Neural crest cell (in vitro differentiated cells): Measurements from ENCODE around the gene EIF3M. TPM values are rescaled to one million over a fixed set of nuclear protein-coding genes. Genes with fewer than 3 reads are reported as not detected.
A peak's percentile ranks its signal among the peaks of the same experiment; 100 is the strongest.

ENCODE experiments used
- DNase-seq: peaks from one replicate; pipeline ENCODE4 v3.0.0; 2021; ENCODE audit warnings: low read depth, mixed read lengths, low spot score
- H3K27ac Mint-ChIP-seq: one replicate; pipeline ENCODE4 v1.8.0; 2021; ENCODE audit warnings: mild to moderate bottlenecking, mixed read lengths; ENCODE audit not compliant: unreplicated experiment
- H3K27me3 Mint-ChIP-seq: 2 replicates; pipeline ENCODE4 v1.8.0; 2021; ENCODE audit warnings: low read depth, mild to moderate bottlenecking, mixed read lengths
- H3K36me3 Mint-ChIP-seq: 2 replicates; pipeline ENCODE4 v1.8.0; 2021; ENCODE audit warnings: low read depth, mild to moderate bottlenecking, mixed read lengths
- H3K4me1 Mint-ChIP-seq: 2 replicates; pipeline ENCODE4 v1.8.0; 2021; ENCODE audit warnings: mixed read lengths
- H3K4me3 Mint-ChIP-seq: one replicate; pipeline ENCODE4 v1.8.0; 2021; ENCODE audit warnings: mild to moderate bottlenecking, mixed read lengths
- H3K9me3 Mint-ChIP-seq: 2 replicates; pipeline ENCODE4 v1.8.0; 2021; ENCODE audit warnings: mixed read lengths
- total RNA-seq: library from RNA; stranded (reverse); gene quantifications from 2 replicates; pipeline ENCODE4 v1.2.1, GENCODE V29; 2021
- TF ChIP-seq, protein P1 (sequence below): fragments of 200-600 bp; sonication (generic); conservative IDR thresholded peaks from 2 replicates; pipeline ENCODE4 v1.5.0; 2021; ENCODE audit warnings: antibody characterized with exemption, mild to moderate bottlenecking

Gene EIF3M
- total RNA-seq, 1 donor from 2014 or later = 282 TPM

DNA sequence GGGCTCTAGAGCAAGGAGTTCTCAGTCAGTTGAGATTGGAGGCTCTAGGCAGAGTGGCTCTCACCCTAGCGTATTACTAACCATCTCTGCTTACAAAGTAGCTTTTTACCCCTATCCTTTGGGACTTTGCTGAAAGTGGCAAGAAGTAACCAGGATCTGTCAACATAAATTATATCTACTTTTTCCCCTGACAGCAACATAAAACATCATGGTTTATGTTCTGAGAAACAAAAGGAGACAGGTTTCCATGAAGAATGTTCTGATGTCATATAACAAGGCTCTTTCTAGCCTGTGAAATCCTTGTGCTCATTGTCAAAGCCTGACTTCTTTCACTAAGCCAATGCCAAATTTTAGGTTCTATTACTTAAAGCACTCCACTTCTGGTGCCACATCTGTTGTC, 7.2 kb upstream of the EIF3M start:
- Mint-ChIP-seq H3K4me1 (no peaks in the 10 kb centered on the region), H3K4me3 (no peak overlapping the region), H3K27ac (no peak overlapping the region), H3K36me3 (no peaks in the 10 kb centered on the region), H3K9me3 (no peaks in the 10 kb centered on the region), H3K27me3 (peaks cover 3% of the 10 kb centered on the region)
- DNase-seq = no peak
- TF ChIP-seq, protein P1, sequence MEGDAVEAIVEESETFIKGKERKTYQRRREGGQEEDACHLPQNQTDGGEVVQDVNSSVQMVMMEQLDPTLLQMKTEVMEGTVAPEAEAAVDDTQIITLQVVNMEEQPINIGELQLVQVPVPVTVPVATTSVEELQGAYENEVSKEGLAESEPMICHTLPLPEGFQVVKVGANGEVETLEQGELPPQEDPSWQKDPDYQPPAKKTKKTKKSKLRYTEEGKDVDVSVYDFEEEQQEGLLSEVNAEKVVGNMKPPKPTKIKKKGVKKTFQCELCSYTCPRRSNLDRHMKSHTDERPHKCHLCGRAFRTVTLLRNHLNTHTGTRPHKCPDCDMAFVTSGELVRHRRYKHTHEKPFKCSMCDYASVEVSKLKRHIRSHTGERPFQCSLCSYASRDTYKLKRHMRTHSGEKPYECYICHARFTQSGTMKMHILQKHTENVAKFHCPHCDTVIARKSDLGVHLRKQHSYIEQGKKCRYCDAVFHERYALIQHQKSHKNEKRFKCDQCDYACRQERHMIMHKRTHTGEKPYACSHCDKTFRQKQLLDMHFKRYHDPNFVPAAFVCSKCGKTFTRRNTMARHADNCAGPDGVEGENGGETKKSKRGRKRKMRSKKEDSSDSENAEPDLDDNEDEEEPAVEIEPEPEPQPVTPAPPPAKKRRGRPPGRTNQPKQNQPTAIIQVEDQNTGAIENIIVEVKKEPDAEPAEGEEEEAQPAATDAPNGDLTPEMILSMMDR = no peak

DNA sequence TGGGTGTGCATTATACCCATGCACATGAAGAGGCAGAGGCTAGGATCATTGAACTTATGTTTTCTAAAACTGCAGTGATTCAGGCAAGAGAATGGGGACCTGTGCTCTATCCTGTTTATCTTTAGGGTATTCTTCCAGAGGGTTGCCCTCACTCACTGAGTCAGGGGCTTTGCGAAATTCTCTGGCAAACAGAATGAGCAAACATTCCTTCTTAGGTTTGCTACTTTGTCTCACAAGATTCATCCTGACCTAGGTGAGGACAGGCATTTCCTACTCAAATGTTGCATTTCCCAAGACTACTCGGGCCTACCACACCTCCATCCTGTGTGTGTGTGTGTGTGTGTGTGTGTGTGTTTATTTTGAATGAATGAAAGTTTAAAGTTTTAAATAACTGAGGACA, 2.7 kb upstream of the EIF3M start:
- Mint-ChIP-seq H3K27me3 (peaks cover 3% of the 10 kb centered on the region), H3K4me1 (peaks cover 25% of the 10 kb centered on the region), H3K36me3 (no peaks in the 10 kb centered on the region), H3K4me3 (no peak overlapping the region), H3K9me3 (no peaks in the 10 kb centered on the region), H3K27ac (no peak overlapping the region)
- no peak for DNase-seq
- TF ChIP-seq, protein P1 = no peak

DNA sequence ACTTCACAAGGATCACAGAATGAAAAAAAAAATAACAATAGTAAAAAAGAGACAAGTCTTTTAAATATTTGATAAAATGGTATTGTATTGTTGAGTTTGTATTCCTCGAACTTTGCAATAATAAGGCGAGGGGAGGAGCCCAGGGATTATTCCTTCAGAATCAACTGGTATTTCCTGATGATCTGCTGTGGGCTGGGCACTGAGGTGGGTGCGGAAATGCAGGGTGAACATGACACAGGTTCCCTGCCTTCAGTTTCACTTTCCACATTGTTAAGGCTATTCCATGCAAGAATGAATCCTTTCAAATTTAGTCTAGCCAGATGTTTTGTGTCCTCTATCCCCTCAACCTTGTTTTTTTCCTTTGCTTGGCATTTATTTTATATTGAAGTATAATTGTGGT, 2.1 kb upstream of the EIF3M start:
- Mint-ChIP-seq H3K36me3 (no peaks in the 10 kb centered on the region), H3K27ac (no peak overlapping the region), H3K27me3 (peaks cover 3% of the 10 kb centered on the region), H3K9me3 (no peaks in the 10 kb centered on the region), H3K4me3 (peak overlapping the region; percentile 34), H3K4me1 (peaks cover 30% of the 10 kb centered on the region)
- DNase-seq = no peak
- TF ChIP-seq, protein P1 = no peak

DNA sequence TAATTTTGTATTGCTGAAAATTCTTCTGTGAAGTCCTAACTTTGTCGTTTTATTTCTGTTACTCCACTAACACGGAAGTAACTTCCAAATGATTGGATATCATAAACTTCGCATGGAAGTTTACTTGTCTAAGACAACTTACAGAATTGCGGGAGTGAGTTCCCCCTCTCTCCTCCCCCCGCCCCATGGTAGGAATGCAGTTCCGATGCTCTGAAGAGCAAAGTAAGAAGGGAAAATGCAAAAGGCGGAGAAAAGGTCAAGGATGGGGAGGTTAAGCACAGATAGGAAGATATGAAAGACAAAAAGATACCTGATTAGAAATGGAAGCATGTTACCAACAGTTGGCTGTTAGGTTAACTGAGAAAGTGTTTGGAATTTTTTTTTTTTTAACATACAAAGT, 1.3 kb downstream of the EIF3M start:
- TF ChIP-seq, protein P1 = no peak
- H3K27ac Mint-ChIP-seq = no peak overlapping the region
- H3K9me3 Mint-ChIP-seq = no peaks in the 10 kb centered on the region
- H3K27me3 Mint-ChIP-seq = no peaks in the 10 kb centered on the region
- H3K4me1 Mint-ChIP-seq = peaks cover 34% of the 10 kb centered on the region
- H3K4me3 Mint-ChIP-seq = peak overlapping the region; percentile 97
- peaks cover 5% of the 10 kb centered on the region for H3K36me3 Mint-ChIP-seq
- DNase-seq = no peak

DNA sequence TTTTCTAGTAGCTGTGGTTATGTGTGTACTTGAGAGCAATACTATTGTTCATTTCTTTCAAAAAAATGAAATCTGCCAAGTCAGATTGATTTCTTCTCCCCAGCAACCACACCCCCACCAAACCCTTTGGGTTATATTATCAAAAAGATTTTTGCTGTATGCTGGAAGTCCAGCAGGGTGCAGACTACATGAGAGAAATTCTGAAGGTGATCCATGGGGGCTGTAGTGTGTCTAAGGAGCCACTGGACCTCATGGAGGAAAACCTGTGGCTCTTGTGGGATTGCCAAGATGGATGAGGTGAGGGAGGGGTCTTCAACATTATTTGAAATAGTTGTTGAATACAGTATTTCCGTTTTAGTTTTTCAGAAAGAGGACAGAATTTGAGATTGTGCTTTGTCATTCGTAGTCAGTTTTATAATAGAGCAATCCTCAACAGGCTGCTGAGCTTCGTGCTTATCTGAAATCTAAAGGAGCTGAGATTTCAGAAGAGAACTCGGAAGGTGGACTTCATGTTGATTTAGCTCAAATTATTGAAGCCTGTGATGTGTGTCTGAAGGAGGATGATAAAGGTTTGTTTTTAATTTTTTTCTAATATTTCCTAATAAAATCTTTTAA, 3.1 kb downstream of the EIF3M start:
- TF ChIP-seq, protein P1 = peak; percentile 41
- no peaks in the 10 kb centered on the region for H3K9me3 Mint-ChIP-seq
- peak overlapping the region; percentile 97 for H3K4me3 Mint-ChIP-seq
- no peak overlapping the region for H3K27ac Mint-ChIP-seq
- DNase-seq = no peak
- no peaks in the 10 kb centered on the region for H3K27me3 Mint-ChIP-seq
- H3K4me1 Mint-ChIP-seq = peaks cover 34% of the 10 kb centered on the region
- H3K36me3 Mint-ChIP-seq = peaks cover 11% of the 10 kb centered on the region
